HL-60 (cell line): ENCODE measurements around the gene TOMM70.

Source experiments
- DNase-seq, 2 experiments: peaks; one replicate each; pipeline ENCODE4 v3.0.0-alpha.2; 2010 to 2020; ENCODE audit warnings: low read depth in 1 of 2, low spot score in 1 of 2
- H3K27ac ChIP-seq: fragments of 250-450 bp; sonication (Bioruptor Pico); replicated peaks from 2 replicates; pipeline ENCODE4 v1.5.1; 2020; ENCODE audit warnings: mild to moderate bottlenecking, moderate library complexity
- H3K27me3 ChIP-seq: fragments of 250-450 bp; sonication (Bioruptor Pico); 2 replicates; pipeline ENCODE4 v1.5.1; 2021; ENCODE audit warnings: mild to moderate bottlenecking, moderate library complexity; ENCODE audit not compliant: insufficient read depth, poor library complexity, severe bottlenecking
- H3K4me3 ChIP-seq: replicated peaks from 2 replicates; pipeline ENCODE4 v1.5.1; 2011; ENCODE audit warnings: mild to moderate bottlenecking, control low read depth, low read length; ENCODE audit not compliant: insufficient read depth
- GABPA ChIP-seq: IDR thresholded peaks from 2 replicates; pipeline ENCODE4 v1.6.1; 2012; ENCODE audit warnings: low read depth
- POLR2AphosphoS5 ChIP-seq: IDR thresholded peaks from 2 replicates; pipeline ENCODE4 v1.6.1; 2012; ENCODE audit warnings: low read depth
- SPI1 ChIP-seq: IDR thresholded peaks from 2 replicates; pipeline ENCODE4 v1.6.1; 2012; ENCODE audit warnings: low read depth, mild to moderate bottlenecking, borderline replicate concordance
- TF ChIP-seq, protein P1 (sequence below): IDR thresholded peaks from 2 replicates; pipeline ENCODE4 v1.6.1; 2012; ENCODE audit warnings: low read depth; ENCODE audit not compliant: insufficient replicate concordance
- TF ChIP-seq, protein P2 (sequence below): IDR thresholded peaks from one replicate; pipeline ENCODE4 v1.5.1; 2011; ENCODE audit warnings: low read length, control low read depth, inconsistent platforms; ENCODE audit not compliant: insufficient read depth

TOMM70 gene

DNA sequence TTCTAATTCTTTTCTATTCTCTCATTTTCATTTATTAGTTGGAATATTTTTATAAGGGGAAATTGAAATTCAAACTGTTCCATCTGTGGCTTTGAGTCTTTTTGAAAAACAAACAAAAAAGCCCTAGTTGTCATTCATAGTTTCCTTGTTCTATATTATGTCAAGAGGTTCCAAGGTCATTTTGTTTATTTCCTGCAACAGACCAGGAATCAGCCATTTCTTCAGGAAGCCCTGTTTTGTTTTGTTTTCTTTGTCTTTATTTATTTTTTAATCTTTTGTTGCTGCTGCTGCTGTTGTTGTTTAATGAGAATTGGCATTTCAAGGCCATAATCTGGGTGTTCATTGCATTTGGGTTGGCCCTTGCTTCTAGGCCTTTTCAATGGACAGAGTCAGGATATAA lies 15.3 kb upstream of the TOMM70 start:
- H3K4me3 ChIP-seq: no peak overlapping the region
- no peak for DNase-seq
- H3K27me3 ChIP-seq: no peaks in the 10 kb centered on the region
- H3K27ac ChIP-seq: no peak overlapping the region
- TF ChIP-seq GABPA: no peak
- no peak for TF ChIP-seq SPI1
- TF ChIP-seq, protein P1, sequence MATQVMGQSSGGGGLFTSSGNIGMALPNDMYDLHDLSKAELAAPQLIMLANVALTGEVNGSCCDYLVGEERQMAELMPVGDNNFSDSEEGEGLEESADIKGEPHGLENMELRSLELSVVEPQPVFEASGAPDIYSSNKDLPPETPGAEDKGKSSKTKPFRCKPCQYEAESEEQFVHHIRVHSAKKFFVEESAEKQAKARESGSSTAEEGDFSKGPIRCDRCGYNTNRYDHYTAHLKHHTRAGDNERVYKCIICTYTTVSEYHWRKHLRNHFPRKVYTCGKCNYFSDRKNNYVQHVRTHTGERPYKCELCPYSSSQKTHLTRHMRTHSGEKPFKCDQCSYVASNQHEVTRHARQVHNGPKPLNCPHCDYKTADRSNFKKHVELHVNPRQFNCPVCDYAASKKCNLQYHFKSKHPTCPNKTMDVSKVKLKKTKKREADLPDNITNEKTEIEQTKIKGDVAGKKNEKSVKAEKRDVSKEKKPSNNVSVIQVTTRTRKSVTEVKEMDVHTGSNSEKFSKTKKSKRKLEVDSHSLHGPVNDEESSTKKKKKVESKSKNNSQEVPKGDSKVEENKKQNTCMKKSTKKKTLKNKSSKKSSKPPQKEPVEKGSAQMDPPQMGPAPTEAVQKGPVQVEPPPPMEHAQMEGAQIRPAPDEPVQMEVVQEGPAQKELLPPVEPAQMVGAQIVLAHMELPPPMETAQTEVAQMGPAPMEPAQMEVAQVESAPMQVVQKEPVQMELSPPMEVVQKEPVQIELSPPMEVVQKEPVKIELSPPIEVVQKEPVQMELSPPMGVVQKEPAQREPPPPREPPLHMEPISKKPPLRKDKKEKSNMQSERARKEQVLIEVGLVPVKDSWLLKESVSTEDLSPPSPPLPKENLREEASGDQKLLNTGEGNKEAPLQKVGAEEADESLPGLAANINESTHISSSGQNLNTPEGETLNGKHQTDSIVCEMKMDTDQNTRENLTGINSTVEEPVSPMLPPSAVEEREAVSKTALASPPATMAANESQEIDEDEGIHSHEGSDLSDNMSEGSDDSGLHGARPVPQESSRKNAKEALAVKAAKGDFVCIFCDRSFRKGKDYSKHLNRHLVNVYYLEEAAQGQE: no peak
- no peak for TF ChIP-seq POLR2AphosphoS5
- TF ChIP-seq, protein P2, sequence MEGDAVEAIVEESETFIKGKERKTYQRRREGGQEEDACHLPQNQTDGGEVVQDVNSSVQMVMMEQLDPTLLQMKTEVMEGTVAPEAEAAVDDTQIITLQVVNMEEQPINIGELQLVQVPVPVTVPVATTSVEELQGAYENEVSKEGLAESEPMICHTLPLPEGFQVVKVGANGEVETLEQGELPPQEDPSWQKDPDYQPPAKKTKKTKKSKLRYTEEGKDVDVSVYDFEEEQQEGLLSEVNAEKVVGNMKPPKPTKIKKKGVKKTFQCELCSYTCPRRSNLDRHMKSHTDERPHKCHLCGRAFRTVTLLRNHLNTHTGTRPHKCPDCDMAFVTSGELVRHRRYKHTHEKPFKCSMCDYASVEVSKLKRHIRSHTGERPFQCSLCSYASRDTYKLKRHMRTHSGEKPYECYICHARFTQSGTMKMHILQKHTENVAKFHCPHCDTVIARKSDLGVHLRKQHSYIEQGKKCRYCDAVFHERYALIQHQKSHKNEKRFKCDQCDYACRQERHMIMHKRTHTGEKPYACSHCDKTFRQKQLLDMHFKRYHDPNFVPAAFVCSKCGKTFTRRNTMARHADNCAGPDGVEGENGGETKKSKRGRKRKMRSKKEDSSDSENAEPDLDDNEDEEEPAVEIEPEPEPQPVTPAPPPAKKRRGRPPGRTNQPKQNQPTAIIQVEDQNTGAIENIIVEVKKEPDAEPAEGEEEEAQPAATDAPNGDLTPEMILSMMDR: no peak

DNA sequence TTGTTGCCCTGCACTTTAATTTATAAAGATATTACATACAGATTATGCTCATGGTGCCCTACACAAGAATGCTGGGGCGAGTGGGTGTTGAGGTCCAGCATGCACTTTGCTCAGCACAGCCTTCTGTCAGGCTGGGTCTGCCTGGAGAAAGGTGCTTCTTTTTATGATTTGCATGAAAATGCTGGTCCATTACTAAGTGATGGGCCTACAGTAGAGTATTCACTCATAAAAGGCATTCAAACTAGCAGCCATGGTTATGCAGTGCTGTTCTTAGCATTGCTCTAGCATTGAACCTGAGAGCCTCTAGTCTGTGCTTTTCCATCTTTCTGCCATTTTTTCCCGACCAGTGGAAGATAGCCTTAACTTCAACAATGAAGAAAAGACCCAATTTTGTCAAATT lies 12.7 kb upstream of the TOMM70 start:
- H3K27me3 ChIP-seq: no peaks in the 10 kb centered on the region
- no peak for DNase-seq
- no peak overlapping the region for H3K27ac ChIP-seq
- TF ChIP-seq SPI1 (no peak), GABPA (no peak), POLR2AphosphoS5 (no peak)
- TF ChIP-seq, protein P1: no peak
- TF ChIP-seq, protein P2: no peak
- H3K4me3 ChIP-seq: no peak overlapping the region

DNA sequence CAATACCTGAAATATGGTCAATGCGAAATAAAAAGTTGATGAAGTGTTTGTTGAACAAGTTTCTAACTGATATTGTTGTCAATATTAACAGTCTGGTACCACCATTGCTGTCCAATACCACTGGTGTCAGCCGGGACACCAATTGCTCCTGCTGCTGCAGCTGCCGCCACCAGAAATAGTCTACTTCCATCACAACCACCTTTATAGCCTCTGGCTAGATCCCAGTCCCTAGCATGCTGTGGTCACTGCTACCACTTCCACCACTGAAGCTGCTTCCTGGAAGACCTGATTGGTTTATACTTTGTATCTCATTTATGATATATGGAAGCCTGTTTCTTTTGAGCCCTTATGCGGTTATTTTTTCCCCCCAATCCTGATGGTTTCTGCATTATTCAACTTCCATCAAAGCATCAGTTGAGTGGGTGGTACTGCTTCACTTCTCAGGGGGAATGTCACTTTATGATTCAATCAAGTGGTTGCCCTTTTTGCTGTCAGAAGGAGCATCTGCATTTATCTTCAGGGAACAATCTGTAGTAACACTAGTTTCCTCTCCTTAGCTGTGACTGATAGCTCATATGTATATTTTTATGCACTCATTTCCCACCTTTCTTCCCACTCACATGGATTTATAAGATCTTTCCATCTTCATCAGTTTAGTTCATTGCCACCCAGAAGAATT lies 12.2 kb upstream of the TOMM70 start:
- no peak for DNase-seq
- Histone ChIP-seq H3K4me3 (no peak overlapping the region), H3K27me3 (no peaks in the 10 kb centered on the region), H3K27ac (no peak overlapping the region)
- TF ChIP-seq POLR2AphosphoS5: no peak
- TF ChIP-seq, protein P1: no peak
- no peak for TF ChIP-seq SPI1
- TF ChIP-seq, protein P2: no peak
- TF ChIP-seq GABPA: no peak
